ENCODE data around the gene PGBD5.
"Not testable (repeated sequence)": the region's sequence is repeated elsewhere in the genome, so short reads cannot be mapped to it uniquely, and the experiment has no call there.

PGBD5 gene, protein sequence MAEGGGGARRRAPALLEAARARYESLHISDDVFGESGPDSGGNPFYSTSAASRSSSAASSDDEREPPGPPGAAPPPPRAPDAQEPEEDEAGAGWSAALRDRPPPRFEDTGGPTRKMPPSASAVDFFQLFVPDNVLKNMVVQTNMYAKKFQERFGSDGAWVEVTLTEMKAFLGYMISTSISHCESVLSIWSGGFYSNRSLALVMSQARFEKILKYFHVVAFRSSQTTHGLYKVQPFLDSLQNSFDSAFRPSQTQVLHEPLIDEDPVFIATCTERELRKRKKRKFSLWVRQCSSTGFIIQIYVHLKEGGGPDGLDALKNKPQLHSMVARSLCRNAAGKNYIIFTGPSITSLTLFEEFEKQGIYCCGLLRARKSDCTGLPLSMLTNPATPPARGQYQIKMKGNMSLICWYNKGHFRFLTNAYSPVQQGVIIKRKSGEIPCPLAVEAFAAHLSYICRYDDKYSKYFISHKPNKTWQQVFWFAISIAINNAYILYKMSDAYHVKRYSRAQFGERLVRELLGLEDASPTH

DNA sequence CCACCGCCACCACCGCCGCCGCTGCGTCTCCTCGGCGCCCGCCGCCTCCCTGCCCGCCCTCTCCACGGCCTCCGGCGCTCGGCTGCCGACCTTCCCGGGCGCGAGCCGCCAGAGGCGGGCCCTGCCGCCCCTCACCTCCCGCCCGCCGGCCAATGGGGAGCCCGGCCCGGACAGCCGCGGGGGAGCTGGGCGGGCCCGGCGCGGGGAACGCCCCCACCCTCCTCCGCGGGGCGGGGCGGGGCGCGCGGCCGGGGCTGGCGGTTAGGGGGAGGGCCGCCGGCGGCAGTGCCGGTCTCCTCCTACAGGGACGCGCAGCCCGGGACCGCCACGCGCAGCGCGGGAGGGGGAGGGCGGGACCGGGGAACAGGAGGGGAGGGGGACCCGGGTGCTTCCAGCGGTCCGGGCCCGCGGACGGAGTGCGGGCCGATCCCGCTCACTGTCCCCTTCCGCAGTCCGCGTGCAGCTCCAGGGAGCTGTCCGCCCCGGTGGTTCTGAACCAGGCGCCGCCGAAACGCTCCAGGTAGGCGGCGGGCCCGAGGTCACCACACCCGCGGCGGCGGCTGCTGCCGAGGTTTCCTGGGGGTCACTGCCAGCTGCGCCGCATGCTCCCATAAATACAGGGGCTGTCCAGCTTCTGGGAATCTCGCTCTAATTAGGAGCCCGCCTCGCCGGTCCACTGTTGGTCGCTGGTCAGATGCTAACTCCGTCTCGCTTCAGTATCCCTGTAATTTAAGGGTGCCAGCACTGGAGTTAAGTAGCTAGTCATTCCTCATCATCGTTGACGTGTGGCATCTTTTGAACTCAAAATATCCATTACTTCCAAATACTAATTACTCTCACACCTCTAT lies at the start of gene PGBD5:
PGBD5 (minus strand) TSS at position 87 of the 848 bp plus-strand sequence. CDS start 404 bp downstream, outside the sequence.
- in situ Hi-C loops (cut with MboI; ENCODE audit: low sequenced_read_pairs) = no loop called here

- in situ Hi-C loops (cut with MboI; ENCODE audit: low sequenced_read_pairs) = not testable (repeated sequence)
These were observed 48.8 kb upstream of the PGBD5 start for GRCh38 chr1:230474924-230475323.

DNA sequence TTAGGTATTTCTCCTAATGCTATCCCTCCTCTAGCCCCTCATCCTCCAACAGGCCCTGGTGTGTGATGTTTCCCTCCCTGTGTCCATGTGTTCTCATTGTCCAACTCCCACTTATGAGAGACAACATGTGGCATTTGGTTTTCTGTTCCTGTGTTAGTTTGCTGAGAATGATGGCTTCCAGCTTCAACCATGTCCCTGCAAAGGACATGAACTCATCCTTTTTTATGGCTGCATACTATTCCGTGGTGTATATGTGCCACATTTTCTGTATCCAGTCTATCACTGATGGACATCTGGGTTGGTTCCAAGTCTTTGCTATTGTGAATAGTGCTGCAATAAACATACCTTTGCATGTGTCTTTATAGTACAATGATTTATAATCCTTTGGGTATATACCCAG lies 44.6 kb upstream of the PGBD5 start:
- in situ Hi-C loops (cut with MboI; ENCODE audit: low sequenced_read_pairs) = not testable (repeated sequence)

GRCh38 chr1:230469271-230469670 lies 43.1 kb upstream of the PGBD5 start:
- in situ Hi-C loops (cut with MboI; ENCODE audit: low sequenced_read_pairs) = no loop called here

GRCh38 chr1:230465691-230466090 lies 39.6 kb upstream of the PGBD5 start:
- in situ Hi-C loops (cut with MboI; ENCODE audit: low sequenced_read_pairs) = no loop called here

DNA sequence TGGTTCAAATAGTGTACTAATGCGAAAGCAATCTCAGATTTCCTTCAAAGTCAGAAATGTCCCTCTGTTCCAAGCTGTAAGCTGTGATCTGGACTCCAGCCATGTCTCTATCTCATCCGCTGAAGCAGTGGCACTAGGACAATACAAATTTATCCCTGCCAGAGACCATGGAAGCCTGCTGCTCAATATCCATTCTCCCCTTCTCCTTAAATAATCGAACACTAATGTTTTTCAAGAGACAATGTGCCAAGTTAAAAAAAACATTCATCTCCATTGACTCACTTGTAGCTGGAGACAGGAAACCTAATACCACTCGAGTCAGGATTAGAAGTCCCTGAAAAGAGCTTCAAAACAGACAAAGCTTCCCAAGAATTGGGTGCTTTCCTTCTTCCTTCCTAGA lies 38.5 kb upstream of the PGBD5 start:
- in situ Hi-C loops (cut with MboI; ENCODE audit: low sequenced_read_pairs) = no loop called here

DNA sequence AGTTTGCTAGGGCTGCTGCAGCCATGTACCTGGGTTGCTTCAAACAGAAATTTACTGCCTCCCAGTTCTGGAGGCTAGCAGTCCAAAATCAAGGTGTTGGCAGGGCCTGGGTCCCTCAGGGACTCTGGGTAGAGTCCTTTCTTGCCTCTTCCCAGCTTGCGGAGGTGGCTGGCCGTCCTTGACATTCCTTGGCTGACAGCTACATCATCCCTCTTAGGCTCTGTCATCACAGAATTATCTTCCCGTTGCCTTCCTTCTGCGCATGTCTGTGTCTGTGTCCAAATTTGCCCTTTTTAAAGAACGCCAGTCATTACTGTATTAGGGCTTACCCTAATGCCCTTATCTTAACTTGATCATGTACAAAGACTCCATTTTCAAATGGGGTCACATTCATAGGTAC lies 37.6 kb upstream of the PGBD5 start:
- in situ Hi-C loops (cut with MboI; ENCODE audit: low sequenced_read_pairs) = no loop called here

DNA sequence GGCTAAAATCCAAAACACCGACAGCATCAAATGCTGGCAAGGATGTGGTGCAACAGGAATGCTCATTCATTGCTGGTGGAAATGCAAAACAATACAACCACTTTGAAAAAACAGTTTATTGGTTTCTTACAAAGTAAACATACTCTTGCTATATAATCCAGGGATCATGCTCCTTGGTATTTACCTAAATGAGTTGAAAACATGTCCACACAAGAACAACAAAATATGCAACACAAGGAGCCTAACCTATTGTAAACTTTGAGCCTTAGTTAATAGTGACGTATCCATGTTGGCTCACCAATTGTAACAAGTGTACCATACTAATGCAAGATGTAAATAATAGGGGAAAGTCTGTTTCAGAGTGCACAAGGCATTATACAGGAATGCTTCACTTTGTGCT lies 37.2 kb upstream of the PGBD5 start:
- in situ Hi-C loops (cut with MboI; ENCODE audit: low sequenced_read_pairs) = no loop called here

DNA sequence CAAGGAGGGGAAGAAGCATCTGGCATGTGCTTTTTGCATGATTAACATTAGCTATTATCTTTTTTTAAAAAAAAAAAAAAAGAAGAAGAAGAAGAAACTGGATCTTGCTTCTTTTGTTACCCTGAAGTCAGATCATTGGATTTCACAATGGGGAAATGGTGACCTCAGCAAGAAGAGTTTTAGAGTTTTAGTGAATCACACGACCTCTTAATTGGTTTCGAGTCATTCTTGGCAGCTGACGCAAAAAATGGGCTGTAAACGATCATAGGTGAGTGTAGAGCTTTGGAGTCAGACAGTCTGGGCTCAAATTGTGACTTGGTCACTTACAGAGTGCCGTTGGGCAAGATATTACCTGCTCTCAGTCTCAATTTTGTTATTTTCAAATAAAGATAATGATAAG lies 33.3 kb upstream of the PGBD5 start:
- in situ Hi-C loops (cut with MboI; ENCODE audit: low sequenced_read_pairs) = no loop called here

DNA sequence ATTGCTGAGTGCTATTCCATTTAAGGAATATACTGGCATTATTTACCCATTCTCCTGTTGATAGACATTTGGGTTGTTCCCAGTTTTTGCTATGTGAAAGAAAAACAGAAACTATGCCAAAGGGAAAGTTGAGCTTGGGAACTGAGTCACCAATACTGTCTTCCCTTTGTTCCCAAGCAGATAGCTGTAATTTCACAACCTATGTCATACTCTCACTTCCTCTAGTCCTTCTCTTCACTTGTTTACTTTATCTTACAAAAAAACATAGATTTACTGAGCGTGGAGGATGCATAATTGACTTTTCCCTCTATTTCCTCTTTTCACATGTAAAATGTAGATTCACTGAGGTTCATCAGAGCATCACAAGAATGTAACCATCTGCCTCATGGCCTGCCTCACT lies 32.4 kb upstream of the PGBD5 start:
- in situ Hi-C loops (cut with MboI; ENCODE audit: low sequenced_read_pairs) = no loop called here

DNA sequence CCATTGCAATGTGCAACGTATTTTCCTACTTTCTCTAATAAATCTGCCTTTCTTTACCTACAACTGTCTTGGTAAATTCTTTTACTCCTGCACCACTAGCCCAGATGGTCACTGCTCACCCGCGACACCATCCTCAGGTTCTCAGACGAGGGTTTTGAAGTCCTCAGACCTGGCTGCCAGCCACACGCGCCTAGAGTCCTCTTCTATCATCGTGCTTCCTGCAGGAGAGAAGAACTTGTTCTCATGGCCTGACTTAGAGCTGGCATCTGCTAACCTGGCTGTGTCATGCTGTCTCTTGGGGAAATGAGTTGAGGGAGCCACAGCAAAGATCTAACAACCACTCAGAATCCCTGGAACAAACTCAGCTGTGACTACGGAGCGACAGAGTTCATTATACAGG lies 30.3 kb upstream of the PGBD5 start:
- in situ Hi-C loops (cut with MboI; ENCODE audit: low sequenced_read_pairs) = no loop called here

DNA sequence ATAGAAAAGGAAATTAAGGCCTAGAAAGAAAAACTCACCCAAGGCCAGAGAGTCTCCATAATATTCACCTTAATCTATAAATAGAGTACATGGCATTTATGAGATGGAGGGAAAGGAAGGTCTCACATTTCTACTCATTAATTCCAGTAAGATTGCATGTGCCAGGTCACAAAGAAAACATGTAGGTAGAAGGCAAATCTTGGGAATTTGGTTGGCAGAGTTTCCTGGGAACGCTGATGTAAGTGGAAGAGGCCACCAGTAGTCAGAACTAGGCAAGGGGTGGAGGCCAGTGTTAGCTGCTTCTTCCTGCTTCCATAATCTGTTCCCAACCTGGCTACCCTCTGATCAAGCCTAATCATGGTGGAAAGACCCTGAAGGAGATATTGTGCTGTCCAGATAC lies 29.2 kb upstream of the PGBD5 start:
- in situ Hi-C loops (cut with MboI; ENCODE audit: low sequenced_read_pairs) = no loop called here

GRCh38 chr1:230453377-230453776 lies 27.2 kb upstream of the PGBD5 start:
- in situ Hi-C loops (cut with MboI; ENCODE audit: low sequenced_read_pairs) = no loop called here

GRCh38 chr1:230441183-230442029 lies 15.3 kb upstream of the PGBD5 start:
- in situ Hi-C loops (cut with MboI; ENCODE audit: low sequenced_read_pairs) = no loop called here

DNA sequence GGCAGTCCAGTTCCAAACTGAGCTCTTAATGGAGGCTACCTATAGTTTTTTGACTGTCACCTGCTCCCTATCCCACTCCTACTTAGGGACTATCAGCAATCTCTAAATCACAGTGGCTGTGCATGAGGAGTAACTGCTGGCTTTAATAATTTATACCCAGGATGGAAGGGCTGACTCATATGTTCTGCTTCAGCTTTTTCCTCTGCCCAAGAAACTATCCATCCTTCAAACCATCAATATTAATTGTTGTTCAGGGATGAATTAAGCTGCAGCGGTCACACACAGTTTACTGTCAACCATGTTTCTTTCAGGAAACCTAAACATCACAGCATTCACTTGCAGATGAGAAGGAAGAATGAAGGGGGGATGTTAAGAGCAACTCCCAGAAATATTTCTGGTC lies 9.0 kb upstream of the PGBD5 start:
- in situ Hi-C loops (cut with MboI; ENCODE audit: low sequenced_read_pairs) = no loop called here

- in situ Hi-C loops (cut with MboI; ENCODE audit: low sequenced_read_pairs) = no loop called here
These were observed 5.4 kb upstream of the PGBD5 start for GRCh38 chr1:230431527-230431926.

DNA sequence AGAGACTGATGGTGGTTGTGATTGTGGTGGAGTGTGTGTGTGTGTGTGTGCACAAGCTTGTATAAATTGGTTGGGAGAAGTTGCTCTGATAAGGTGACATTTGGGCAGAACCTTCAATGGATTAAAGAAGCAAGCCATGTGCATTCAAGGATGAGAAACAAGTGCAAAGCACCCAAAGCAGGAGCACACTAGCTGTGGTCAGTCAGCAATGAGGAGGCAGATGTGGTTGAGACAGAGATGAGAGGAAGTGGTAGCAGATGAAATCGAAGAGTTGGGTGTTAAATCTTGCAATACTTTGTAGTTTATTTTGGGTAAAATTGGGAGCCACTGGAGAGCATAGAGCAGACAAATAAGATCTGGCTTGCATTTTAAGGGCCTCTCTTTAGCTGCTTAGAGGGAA lies 4.4 kb upstream of the PGBD5 start:
- in situ Hi-C loops (cut with MboI; ENCODE audit: low sequenced_read_pairs) = no loop called here

DNA sequence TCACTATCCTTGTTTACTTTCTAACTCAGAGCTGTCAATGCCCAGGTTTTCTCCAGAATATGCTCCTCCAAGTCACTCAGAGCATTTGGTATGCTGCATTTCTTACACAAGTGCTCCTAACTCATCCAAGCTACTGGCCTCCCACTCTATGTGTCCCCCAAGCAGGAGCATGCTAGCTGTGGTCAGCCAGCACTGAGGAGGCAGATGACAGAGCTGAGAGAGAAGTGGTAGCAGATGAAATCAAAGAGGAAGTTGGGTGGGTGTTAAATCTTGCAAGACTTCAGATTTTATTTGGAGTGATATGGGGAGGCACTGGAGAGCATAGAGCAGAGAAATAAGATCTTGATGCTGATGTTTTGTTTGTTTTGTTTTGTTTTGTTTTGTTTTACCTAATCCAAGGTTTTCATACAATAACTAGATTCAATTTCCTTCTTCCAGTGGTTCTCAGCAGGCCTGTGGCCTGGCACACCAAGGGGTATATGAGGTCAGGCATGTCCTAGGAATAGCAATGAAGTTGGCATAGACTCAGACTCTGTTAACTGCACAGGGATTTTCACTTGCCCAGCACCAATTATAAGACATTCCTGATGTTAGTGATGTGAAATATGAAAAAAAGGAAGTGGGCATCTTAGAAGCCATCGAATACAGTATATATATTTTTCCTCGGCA lies 3.1 kb upstream of the PGBD5 start:
- in situ Hi-C loops (cut with MboI; ENCODE audit: low sequenced_read_pairs) = no loop called here

DNA sequence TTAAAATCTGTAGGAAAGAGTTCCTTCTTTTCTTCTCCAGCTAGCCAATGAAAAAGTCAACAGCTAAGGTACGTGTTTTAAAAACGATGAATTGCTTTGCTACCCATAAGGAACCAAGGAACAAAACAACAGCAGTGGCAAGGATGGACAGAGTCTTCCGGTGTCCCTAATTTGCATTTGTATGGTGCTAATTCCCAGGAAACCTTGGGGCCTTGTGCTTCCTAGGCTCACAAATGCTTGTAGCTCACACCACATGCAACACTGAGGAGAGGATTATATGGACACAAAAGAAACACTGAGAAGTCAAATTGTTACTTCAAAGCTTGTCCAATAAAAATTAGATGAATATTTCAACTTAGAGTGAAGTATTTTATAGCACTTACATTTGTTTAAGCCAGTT lies 1.8 kb upstream of the PGBD5 start:
- in situ Hi-C loops (cut with MboI; ENCODE audit: low sequenced_read_pairs) = no loop called here

- in situ Hi-C loops (cut with MboI; ENCODE audit: low sequenced_read_pairs) = no loop called here
These were observed 1.2 kb upstream of the PGBD5 start for GRCh38 chr1:230427094-230427876.
